D721Med (cell line): ENCODE data around the gene NUP210.
A peak's percentile ranks its signal among the peaks of the same experiment; 100 is the strongest.

Experiments
- DNase-seq: peaks from one replicate; pipeline ENCODE4 v3.0.0; 2011; ENCODE audit warnings: low spot score; ENCODE audit not compliant: insufficient read length
- FAIRE-seq: peaks from 2 replicates; lab custom pipeline; 2011; peaks lifted over from hg19 to GRCh38; lab: Jason Lieb, UNC
- CTCF ChIP-seq: IDR thresholded peaks from 2 replicates; pipeline ENCODE4 v1.5.1; 2012; ENCODE audit warnings: mild to moderate bottlenecking, control low read depth; ENCODE audit not compliant: insufficient read depth; ENCODE audit errors: missing control alignments

The NUP210 gene

GRCh38 chr3:13419505-13420044 lies 547 bp downstream of the NUP210 start:
- FAIRE-seq (no peak), DNase-seq (no peak)
- TF ChIP-seq CTCF = no peak

DNA sequence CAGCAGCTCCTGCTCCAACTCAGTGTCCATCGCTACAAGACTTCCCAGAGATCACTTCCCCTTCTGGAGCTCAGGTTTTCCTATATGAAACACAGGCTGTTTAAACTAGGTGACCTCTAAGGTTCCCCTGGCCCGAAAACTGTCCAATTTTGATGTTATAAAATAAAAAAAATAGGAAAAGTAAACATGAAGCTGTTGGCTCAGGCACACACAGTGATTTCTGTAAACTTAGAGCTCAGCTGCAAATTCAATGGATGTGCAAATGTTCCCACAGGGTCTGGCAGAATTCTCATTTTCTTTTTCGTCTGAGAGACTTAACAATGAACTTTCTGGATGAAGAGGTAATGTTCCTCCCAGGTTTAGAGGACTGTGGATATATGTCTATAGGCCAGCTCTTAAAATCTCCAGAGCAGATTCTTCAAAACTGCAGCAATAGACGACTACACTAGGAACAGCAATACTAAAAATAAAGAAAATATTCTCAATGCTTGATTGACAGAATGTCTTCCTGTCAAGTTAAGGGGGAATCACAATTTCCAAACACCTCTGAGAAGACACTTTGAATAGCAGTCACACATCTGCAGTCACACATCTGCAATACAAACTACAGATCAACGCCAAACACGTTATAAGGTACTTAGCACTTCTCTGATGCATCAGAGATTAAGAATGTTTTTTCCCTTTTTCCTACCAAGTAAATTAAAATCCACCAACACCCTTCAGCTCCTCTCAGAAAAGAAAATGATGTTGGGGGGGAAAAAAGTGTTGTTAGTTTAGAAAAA lies 2.8 kb downstream of the NUP210 start:
- no peak for TF ChIP-seq CTCF
- DNase-seq (no peak), FAIRE-seq (no peak)

GRCh38 chr3:13415997-13416793 lies 3.9 kb downstream of the NUP210 start:
- no peak for DNase-seq
- TF ChIP-seq CTCF = no peak
- FAIRE-seq = no peak

DNA sequence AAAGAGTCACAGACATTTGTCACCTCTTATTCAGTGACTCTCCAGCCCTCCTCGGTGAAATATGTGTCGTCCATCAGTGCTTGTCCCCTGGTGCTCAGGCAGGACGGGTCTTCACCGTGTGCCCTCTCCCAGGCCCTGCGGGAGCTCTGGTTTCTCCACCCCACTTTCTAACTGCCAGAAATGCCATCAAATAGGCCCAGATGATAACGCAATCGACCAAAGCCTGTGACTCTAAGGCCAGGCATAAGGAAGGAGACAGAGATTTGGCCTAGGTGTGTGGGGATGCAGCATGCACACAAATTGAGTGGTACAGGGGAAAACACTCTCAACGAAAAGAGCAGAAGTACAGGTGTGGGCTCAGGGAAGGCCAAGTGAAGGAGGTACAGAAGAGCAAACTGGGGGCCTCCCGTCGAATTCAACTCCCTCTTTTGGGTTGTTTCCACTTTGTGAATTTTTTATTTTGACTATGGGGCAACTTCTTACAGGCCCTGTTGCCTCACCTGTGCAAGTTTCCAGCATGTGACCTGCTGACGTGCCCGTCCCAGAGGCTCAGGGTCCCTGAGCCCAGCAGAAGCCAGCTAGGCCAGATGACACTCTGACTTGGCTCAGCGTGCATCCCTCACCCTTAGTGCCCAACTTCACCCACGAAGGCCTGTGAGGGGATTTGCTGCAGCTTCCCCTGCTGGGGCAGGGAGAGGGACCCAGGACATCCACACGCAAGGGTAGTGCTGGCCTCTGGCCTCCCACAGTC lies 4.7 kb downstream of the NUP210 start:
- no peak for TF ChIP-seq CTCF
- DNase-seq (no peak), FAIRE-seq (no peak)

- DNase-seq (no peak), FAIRE-seq (no peak)
- no peak for TF ChIP-seq CTCF
Measured at GRCh38 chr3:13414040-13414729, 5.9 kb downstream of the NUP210 start.

GRCh38 chr3:13411186-13411860 lies 8.8 kb downstream of the NUP210 start:
- FAIRE-seq (no peak), DNase-seq (peak; percentile 4)
- TF ChIP-seq CTCF = no peak
